HG03045 (cell line): Measurements from ENCODE around the gene CAMSAP1.

ENCODE experiments used
- ATAC-seq: cut with Tn5 transposase; IDR thresholded peaks from one replicate; pipeline ENCODE4 v1.9.1; 2021; ENCODE audit warnings: mild to moderate bottlenecking, moderate library complexity; ENCODE audit not compliant: unreplicated experiment

The CAMSAP1 gene

DNA sequence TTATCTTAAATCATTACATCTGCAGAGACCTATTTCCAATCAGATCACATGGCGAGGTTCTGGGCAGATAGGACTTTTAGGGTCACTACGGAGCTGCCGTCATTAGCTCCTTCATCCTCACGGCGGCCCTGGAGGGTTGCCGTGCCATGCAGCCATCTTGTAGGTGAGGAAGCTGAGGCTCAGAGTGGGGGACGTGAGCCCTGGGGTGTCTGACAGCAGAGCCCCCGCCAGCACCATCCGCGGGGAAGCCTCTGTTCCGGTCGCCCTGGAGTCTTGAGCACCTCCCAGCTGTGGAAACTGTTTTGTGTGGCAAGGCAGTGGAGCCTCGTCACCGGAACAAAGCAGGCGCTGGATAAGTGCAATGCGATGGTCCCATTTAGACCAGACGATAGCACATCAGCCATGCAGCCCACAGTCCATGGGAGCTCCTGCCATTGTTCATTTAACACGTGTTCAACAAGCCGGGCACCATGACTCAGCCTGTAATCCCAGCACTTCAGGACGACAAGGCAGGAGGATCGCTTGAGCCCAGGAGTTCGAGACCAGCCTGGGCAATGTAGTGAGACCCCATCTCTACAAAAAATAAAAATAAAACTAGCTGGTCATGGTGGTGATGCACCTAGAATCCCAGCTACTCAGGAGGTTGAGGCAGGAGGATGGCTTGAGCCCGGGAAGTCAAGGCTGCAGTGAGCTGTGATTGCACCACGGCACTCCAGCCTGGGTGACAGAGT lies 143.5 kb downstream of the CAMSAP1 start:
- no peak for ATAC-seq

DNA sequence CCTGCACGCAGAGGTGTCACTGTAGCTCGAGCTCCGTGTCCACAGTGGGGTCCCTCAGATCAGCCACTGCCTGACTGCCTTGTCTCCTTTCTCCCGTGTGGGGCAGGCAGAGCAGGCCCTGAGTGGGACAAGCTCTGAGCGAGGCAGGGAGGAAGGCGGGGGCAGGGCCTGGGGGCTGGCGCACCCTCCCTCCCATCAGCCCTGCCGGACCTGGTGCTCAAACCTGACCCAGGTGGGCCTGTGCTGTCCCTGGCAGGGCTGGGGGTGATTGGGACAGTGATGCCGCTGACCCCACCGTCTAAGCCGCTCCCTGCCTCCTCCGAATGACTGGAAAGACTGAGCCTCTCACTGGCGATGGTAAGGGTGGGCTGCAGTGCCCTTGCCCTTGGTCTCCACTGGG lies 144.4 kb downstream of the CAMSAP1 start:
- ATAC-seq: no peak

DNA sequence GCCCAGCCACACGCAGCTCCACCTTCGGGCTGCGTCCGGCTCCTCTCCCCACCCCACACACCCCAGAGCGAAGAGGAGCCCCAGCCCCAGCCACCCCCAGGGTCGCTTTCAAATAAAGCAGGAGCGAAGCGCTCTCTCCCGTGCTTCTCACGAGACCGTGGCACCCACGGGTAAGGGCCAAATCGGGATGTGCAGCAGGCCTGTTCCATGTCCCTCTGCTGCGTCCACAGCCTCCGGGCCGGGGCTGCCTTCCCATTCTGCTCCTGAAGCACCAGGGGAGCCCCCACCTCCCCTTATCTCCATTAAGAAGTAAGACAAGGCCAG lies 145.5 kb downstream of the CAMSAP1 start:
- no peak for ATAC-seq

DNA sequence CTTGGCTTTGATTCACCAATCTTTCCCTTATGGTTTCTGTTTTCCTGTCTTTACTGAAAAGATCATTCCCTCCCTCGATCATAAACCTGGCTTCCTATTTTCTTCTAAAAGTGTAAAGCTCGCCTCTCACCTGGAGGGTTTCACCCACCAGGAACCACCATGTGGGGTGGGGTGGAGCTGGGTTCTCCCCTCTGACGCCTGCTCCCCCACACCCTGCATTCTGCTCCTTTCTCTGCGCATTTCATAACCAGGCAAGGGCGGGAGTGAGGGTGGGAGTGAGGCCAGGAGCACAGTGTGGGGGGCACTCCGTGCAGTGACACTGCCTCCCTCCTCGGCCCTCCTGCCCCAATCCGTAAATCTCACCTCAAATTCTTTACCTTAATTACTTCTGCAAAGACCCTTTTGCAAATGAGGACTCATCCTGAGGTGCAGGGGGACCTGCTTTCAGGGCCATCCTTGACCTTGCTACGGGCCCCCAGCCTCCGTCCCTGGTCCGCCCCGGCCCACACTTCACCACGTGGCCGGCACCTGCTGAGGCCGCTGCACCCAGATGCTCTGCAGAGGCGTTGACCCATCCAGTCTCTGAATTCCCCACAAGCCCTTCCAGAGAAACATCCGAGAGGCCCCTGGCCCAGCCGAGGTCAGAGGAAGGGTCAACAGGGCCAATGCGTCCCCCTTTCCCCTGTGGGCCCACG lies 146.0 kb downstream of the CAMSAP1 start:
- ATAC-seq: no peak

DNA sequence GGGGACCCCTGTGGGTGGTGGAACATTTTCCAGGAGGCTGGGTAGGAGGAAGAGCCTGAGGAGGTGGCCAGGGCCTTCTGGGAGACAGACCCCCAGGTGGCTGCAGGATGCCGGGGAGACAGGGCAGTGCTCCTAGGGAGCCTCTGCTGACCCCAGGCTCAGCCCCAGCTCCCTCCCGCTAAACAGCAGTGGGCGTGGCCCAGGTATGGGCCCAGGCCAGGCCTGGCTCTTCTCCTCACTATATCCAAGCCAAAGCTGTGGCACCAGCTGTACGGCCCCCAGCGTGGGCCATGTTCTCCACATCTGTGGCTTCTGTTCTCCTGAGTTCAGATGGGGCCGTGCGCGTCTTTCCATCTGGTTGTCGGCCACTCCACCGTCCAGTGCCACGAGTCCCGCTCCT lies 146.9 kb downstream of the CAMSAP1 start:
- no peak for ATAC-seq

DNA sequence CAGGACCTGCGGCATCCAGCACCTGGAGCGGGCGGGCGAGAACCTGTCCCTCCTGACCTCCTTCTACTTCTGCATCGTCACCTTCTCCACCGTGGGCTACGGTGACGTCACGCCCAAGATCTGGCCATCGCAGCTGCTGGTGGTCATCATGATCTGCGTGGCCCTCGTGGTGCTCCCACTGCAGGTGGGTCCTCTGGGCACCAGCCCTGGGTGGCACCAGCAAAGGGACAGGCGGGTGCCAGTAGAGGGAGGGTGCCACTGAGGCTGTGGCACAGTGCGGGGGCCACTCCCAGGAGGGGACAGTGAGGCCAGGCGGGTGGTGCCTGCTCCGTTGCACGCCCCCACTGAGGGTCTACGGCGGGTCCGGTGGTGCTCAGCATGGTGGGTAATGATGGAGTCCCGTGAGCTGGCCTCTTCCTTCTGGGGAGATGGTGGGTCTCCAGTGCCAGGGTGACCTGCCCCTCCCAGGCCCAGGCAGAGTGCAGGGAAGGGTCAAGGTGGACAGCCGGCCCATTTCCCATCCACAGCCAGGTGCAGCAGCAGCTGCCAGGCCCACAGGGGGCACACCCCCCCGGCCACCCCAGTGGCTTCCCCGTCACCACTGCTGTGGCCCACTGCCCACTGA lies 147.6 kb downstream of the CAMSAP1 start:
- ATAC-seq: no peak

DNA sequence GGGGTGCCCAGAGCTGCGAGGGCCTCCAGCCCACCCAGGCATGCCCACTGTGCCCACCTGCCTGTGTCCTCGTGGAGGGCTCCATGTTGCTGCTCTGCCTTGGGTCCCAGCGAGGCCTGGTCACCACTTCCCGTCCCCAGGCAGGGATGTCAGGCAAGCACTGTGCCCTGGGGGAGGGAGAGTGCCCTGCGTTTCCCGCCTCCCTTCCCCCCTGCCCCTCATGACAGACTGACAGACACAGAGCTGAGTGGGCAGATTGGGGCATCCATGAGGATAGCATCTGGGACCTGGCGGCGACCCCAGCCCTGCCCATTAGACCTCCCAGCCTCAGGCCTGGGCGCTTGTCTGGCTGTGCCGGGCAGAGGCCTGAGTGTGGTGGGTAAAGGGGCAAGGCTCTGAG lies 148.5 kb downstream of the CAMSAP1 start:
- ATAC-seq: no peak
